HG02973 (cell line): ENCODE results near the gene APLP1.
"Not testable (repeated sequence)": the region's sequence is repeated elsewhere in the genome, so short reads cannot be mapped to it uniquely, and the experiment has no call there.

Source experiments
- ATAC-seq: cut with Tn5 transposase; IDR thresholded peaks from one replicate; pipeline ENCODE4 v1.9.1; 2021; ENCODE audit warnings: moderate library complexity; ENCODE audit not compliant: unreplicated experiment

The APLP1 gene

GRCh38 chr19:35882114-35882832 is 13.9 kb downstream of the APLP1 start:
- ATAC-seq: no peak

GRCh38 chr19:35883882-35884281 is 15.5 kb downstream of the APLP1 start:
- no peak for ATAC-seq

- ATAC-seq: no peak
Observed at GRCh38 chr19:35885225-35885738, 16.9 kb downstream of the APLP1 start.

DNA sequence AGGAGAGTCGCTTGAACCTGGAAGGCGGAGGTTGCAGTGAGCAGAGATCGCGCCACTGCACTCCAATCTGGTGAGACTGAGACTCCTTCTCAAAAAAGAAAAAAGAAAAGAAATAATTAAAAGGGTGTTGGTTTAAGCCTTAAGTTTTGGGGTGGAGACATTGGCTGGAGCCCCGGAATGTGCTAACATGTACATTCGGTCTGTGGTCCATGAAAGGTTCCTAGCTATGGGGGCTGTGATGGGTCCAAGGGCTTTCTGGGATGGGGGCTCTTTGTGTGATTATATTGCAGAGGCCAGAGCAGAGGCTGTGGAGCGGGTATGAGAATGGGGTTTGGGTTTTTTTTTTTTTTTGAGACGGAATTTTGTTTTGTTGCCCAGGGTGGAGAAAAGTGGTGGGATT is 17.5 kb downstream of the APLP1 start:
- no peak for ATAC-seq

GRCh38 chr19:35887197-35887596 is 18.8 kb downstream of the APLP1 start:
- ATAC-seq: no peak

GRCh38 chr19:35888398-35888797 is 20.0 kb downstream of the APLP1 start:
- ATAC-seq: no peak

DNA sequence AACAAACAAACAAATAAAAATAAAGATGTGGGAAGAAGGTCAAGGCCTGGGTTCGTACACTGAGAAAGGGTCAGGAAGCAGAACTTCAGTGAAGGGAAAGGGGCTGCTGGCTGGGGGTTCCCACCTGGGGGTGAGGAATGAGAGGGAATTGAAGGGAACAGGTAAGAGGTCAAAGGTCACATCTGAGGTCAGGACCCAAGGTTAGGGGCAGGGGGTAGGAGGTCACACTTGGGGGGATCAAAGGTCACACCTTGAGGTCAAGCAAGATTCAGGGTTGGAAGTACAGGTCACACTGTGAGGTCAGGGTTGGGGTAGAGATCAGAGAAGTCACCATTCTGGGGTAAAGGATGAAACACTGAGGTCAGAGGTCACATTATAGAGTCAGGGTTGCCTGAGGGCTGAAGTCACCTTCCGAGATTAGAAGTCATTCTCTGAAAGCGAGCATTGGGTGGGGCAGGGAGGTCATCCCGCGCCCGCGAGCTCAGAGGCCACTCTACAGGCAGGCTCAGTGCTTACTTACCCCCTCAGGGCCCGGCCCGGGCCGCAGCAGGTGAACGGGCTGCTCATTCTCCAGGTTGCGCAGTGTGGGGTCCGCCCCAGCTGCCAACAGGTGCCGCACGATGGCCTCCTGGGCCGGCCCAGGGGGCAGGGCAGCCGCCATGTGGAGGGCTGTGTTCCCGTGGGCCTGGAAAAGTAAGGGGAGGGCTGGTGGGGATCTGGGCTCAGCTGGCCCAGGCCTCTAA is 21.2 kb downstream of the APLP1 start:
- ATAC-seq: no peak

DNA sequence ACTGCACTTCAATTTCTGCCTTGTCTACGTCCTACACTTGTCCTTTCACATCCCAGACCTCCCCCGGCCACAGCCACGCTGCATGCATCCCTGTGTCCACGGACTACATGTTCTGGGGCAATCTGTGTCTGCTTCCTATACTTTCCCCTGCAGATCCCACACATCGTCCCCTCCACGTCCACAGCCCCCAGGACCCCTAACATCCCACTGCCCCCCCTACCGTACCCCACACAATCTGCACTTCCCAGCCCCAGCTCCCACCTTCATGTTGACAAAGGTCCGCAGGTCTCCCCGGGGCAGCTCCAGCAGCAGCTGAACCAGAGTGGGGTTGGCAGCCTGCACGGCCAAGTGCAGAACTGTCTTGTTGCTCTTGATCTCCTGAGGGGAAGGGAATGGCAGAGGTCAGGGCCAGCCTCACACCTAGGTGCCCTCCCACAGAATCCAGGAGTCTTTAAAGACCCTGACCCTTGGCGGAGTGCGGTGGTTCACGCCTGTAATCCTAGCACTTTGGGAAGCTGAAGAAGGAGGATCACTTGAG is 21.8 kb downstream of the APLP1 start:
- ATAC-seq: no peak

DNA sequence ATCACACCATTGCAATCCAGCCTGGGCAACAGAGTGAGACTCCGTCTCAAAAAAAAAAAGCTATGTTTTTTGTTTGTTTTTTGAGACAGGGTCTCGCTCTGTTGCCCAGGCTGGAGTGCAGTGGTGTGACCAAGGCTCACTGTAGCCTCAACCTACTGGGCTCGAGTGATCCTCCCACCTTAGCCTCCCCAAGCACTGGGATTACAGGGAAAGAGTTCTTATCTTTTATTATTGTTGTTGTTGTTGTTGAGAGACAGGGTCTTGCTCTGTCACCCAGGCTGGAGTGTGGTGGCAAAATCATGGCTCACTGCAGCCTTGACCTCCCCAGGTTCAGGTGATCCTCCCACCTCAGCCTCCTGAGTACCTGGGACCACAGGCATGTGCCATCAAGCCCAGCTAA is 23.4 kb downstream of the APLP1 start:
- ATAC-seq: not testable (repeated sequence)

DNA sequence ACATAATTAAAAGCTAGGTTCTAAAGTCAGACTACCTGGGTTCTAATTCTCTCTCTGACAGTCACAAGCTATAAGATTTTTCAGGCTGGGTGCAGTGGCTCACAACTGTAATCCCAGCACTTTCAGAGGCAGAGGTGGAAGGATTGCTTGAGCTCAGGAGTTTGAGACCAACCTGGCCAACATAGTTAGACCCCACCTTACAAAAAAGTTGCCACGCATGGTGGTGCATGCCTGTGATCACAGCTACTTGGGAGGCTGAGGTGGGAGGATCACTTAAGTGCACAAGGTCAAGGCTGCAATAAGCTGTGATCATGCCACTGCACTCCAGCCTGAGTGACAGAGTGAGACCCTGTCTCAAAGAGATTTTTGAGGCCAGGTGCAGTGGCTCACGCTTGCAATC is 26.0 kb downstream of the APLP1 start:
- ATAC-seq: no peak

GRCh38 chr19:35895911-35896642 is 27.7 kb downstream of the APLP1 start:
- ATAC-seq: no peak

- no peak for ATAC-seq
Observed at GRCh38 chr19:35896643-35897040, 28.3 kb downstream of the APLP1 start.

- ATAC-seq: no peak
Observed at GRCh38 chr19:35897706-35898451, 29.5 kb downstream of the APLP1 start.

DNA sequence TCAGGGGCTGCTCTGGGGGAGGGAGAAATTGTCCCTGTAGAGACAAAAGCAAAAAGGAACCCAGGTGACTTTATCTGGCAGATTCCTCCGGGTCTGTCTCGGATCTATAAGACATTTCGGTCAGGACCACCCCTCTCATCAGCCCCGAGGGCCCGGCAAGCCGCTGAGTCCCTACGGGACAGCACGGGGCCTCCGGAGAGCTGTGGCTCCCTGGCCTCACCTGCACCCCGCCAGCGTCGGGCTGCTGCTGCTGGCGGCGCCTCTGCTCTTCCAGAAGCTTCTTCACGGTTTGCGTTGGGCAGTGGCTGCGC is 30.1 kb downstream of the APLP1 start:
- ATAC-seq: no peak

DNA sequence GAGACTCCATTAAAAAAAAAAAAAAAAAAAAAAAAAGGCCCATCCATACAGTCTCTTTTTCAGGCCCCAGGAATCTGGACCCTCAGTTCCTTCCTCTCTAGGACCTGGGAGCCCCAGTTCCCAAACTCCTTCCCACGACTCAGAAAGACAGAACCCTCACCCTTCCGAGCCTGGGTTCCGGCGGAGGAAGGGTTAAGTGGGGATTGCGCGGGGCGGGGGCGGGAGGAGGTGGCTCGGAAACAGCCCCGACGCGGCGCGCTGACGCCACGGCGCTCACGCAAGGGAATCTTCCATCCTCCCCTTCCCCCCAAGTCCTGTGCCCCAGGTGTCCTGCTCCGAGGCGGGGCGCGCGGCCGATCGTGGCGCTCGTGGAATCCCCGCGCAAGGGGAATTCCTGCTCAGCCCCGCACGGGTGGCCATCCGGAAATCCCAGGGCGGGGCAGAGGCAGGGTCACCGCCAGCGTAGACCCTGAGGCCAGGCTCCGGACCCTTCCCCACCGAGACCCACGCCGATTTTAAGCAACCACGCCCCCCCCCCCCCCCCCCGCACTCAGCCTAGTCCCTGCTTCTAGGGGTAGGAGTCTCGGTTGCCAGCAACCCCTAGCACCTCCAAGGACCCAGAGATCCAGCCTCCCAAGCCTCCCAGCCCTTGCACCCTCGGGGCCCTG is 31.3 kb downstream of the APLP1 start:
- ATAC-seq: peak; percentile 31

GRCh38 chr19:35901055-35901644 is 32.8 kb downstream of the APLP1 start:
- ATAC-seq: no peak

GRCh38 chr19:35901854-35902661 is 33.7 kb downstream of the APLP1 start, which contains the start of gene HCST:
TSS of gene HCST (plus strand) at chr19:35902529. CDS start at chr19:35902594, 65 bp downstream.
- ATAC-seq: no peak

DNA sequence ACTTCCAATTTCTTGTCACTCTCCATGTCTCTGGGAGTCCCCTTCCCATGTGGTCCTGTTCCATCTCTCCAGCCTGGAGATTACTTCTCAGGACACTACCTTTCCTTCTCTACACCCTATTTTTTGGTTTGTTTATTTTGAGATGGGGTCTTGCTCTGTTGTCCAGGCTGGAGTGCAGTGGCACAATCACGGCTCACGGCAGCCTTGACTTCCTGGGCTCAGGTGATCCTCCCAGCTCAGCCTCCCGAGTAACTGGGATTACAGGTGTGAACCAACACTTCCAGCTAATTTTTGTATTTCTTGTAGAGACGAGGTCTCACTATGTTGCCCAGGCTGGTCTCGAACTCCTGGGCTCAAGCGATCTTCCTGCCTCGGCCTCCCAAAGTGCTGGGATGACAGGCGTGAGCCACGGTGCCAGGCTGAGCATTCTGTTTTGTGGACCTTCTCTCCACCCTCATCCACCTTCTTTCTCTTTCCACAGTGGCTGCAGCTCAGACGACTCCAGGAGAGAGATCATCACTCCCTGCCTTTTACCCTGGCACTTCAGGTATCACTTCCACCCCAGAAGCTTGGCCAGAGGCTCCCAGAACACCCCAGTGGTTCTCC is 34.6 kb downstream of the APLP1 start:
- ATAC-seq: no peak
